ENCODE results near the gene PWWP2B.

- TF ChIP-seq POLR2A (IDR thresholded peaks at IDR 0.05) (no peak), CTCF (IDR thresholded peaks at IDR 0.05) (no peak)
Measured at GRCh38 chr10:132461683-132462231, 64.8 kb downstream of the PWWP2B start.
